Right atrium auricular region (tissue), 2 donors: ENCODE measurements around the gene MYO16. TPM values are rescaled to one million over a fixed set of nuclear protein-coding genes. Genes with fewer than 3 reads are reported as not detected.

Experiments used
- DNase-seq: peaks from one replicate; pipeline ENCODE4 v3.0.0-alpha.2; 2019; ENCODE audit warnings: low spot score
- H3K27ac ChIP-seq, 2 donors: fragments of 200-600 bp; sonication (generic); 1 replicate in 1 of 2; 2 replicates in 1 of 2; pipeline ENCODE4 v1.5.1; 2016 to 2019
- H3K27me3 ChIP-seq, 2 donors: fragments of 200-600 bp; sonication (generic); one replicate each; pipeline versions ENCODE4 v1.5.1 to v1.6.0; 2017 to 2019
- H3K36me3 ChIP-seq: fragments of 200-600 bp; sonication (generic); one replicate; pipeline ENCODE4 v1.5.1; 2016
- H3K4me1 ChIP-seq, 2 donors: fragments of 200-600 bp; sonication (generic); one replicate each; pipeline versions ENCODE4 v1.5.1 to v1.6.0; 2017 to 2019
- H3K4me3 ChIP-seq, 2 donors: fragments of 200-600 bp; sonication (generic); 1 replicate in 1 of 2; 2 replicates in 1 of 2; pipeline ENCODE4 v1.5.1; 2017 to 2019; ENCODE audit warnings: mild to moderate bottlenecking in 1 of 2, moderate library complexity in 1 of 2
- H3K9me3 ChIP-seq, 2 donors: fragments of 200-600 bp; sonication (generic); one replicate each; pipeline ENCODE4 v1.5.1; 2019
- CTCF ChIP-seq, 2 donors: fragments of 200-600 bp; sonication (generic); IDR thresholded peaks; one replicate each; pipeline ENCODE4 v1.5.1; 2019; ENCODE audit warnings: antibody characterized with exemption in 2 of 2
- total RNA-seq, 2 donors: library from RNA; depleted of rRNA; stranded (reverse); fragments of >200 nt; gene quantifications; one replicate each; pipeline ENCODE4 v1.1.0, GENCODE V29; 2016

MYO16 gene
- total RNA-seq, 2 donors from 2014 or later = 1.1 to 1.8 TPM

GRCh38 chr13:108677806-108678205, 48.4 kb downstream of the MYO16 start:
- Histone ChIP-seq H3K27ac (no peak overlapping the region), H3K36me3 (no peaks in the 10 kb centered on the region), H3K9me3 (no peaks in the 10 kb centered on the region), H3K27me3 (no peaks in the 10 kb centered on the region), H3K4me3 (no peak overlapping the region), H3K4me1 (no peaks in the 10 kb centered on the region)
- no peak for DNase-seq
- TF ChIP-seq CTCF (IDR thresholded peaks at IDR 0.05) = no peak

GRCh38 chr13:108680011-108680410, 50.6 kb downstream of the MYO16 start:
- H3K9me3 ChIP-seq = no peaks in the 10 kb centered on the region
- DNase-seq = no peak
- H3K36me3 ChIP-seq = no peaks in the 10 kb centered on the region
- no peaks in the 10 kb centered on the region for H3K27me3 ChIP-seq
- TF ChIP-seq CTCF (IDR thresholded peaks at IDR 0.05) = no peak
- H3K27ac ChIP-seq = no peak overlapping the region
- no peaks in the 10 kb centered on the region for H3K4me1 ChIP-seq
- H3K4me3 ChIP-seq = no peak overlapping the region

- Histone ChIP-seq H3K4me3 (no peak overlapping the region), H3K4me1 (no peaks in the 10 kb centered on the region), H3K9me3 (no peaks in the 10 kb centered on the region), H3K27ac (no peak overlapping the region), H3K27me3 (no peaks in the 10 kb centered on the region), H3K36me3 (no peaks in the 10 kb centered on the region)
- no peak for DNase-seq
- TF ChIP-seq CTCF (IDR thresholded peaks at IDR 0.05) = no peak
Measured at GRCh38 chr13:108681986-108682575, 52.7 kb downstream of the MYO16 start.

GRCh38 chr13:108682714-108683113, 53.3 kb downstream of the MYO16 start:
- no peaks in the 10 kb centered on the region for H3K4me1 ChIP-seq
- H3K27ac ChIP-seq = no peak overlapping the region
- H3K36me3 ChIP-seq = no peaks in the 10 kb centered on the region
- no peak for DNase-seq
- no peaks in the 10 kb centered on the region for H3K9me3 ChIP-seq
- TF ChIP-seq CTCF (IDR thresholded peaks at IDR 0.05) = no peak
- no peaks in the 10 kb centered on the region for H3K27me3 ChIP-seq
- H3K4me3 ChIP-seq = no peak overlapping the region

GRCh38 chr13:108686027-108686426, 56.6 kb downstream of the MYO16 start:
- no peak for TF ChIP-seq CTCF (IDR thresholded peaks at IDR 0.05)
- Histone ChIP-seq H3K4me1 (no peaks in the 10 kb centered on the region), H3K27me3 (no peaks in the 10 kb centered on the region), H3K36me3 (no peaks in the 10 kb centered on the region), H3K9me3 (no peaks in the 10 kb centered on the region), H3K27ac (no peak overlapping the region), H3K4me3 (no peak overlapping the region)
- no peak for DNase-seq

- H3K9me3 ChIP-seq = no peaks in the 10 kb centered on the region
- no peak for TF ChIP-seq CTCF (IDR thresholded peaks at IDR 0.05)
- no peak for DNase-seq
Measured at GRCh38 chr13:108690726-108691125, 61.3 kb downstream of the MYO16 start.

More at GRCh38 chr13:108690726-108691125, 61.3 kb downstream of the MYO16 start:
- Histone ChIP-seq H3K4me3 (no peak overlapping the region), H3K4me1 (no peaks in the 10 kb centered on the region), H3K27me3 (no peaks in the 10 kb centered on the region), H3K27ac (no peak overlapping the region), H3K36me3 (no peaks in the 10 kb centered on the region)
